Activated CD4-positive, alpha-beta T cell treated with anti-CD3 and anti-CD28 coated beads, Interleukin-2, amount 50 U/mL, for 16 hours (primary cell): Measurements from ENCODE around the gene PLCD4.

Experiments used
- DNase-seq: peaks from one replicate; pipeline ENCODE4 v3.0.0-alpha.2; 2020

PLCD4 gene

DNA sequence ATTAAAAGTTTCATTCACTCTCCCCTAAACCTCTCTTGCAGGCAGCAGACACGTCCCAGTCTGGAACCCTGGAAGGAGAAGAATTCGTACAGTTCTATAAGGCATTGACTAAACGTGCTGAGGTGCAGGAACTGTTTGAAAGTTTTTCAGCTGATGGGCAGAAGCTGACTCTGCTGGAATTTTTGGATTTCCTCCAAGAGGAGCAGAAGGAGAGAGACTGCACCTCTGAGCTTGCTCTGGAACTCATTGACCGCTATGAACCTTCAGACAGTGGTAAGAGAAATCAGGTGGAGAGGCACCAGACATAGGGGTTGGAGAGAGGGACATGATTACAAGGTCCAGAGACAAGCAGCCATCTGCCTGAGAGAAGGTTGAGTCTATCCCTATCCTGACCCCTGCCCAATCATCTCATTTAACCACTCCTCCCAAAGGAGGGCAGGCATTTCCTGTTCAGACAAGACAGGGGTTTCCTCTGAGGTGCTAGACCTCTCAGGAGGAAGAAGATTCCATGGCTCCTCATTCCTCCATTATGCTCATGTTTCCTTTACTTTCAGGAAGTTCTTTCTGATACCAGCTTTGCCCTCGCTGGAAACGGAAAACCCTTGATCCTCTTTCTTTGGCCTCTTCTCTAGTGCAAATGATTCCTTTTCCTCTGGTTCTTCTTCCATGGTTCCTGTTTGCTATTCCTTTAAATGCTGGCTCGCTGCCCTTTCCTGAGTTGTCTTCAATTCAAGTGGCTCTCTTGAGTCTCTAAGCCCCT, 15.1 kb downstream of the PLCD4 start:
- no peak for DNase-seq

GRCh38 chr2:218623366-218623705, 15.6 kb downstream of the PLCD4 start:
- no peak for DNase-seq

DNA sequence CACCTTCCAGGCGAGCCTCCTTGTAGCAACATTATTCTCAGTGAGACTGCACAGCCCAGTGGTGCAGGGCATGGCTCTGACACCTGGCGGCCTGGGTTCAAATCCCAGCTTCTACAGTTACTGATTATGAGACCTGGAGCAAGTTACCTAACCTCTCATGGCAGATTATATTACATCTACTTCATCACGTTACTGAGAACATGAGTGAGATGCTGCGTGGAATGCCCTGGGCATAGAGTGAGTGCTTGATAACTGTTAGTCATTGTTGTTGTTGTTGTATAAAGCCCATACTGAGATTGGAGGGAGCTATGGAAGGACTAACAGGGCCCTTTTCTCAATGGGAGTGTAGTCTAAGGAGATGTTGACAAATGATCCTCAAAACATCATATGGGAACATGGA, 18.7 kb downstream of the PLCD4 start:
- no peak for DNase-seq

- no peak for DNase-seq
These were observed 20.2 kb downstream of the PLCD4 start for GRCh38 chr2:218627939-218628338.

DNA sequence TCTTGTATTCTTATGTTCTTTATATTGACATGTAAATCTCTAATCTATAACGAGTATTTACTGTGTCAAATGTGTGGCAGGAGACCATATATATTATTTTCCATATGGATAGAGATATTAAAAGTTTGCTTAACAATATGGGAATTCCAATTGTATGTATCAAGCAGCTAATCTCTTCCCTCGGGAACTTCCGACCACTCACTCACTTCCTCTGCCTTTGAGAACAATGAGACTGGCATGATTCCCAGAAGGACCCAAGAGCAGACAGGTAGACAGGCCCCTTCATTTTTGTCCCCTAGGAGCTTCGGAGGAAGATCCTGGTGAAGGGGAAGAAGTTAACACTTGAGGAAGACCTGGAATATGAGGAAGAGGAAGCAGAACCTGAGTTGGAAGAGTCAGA, 24.1 kb downstream of the PLCD4 start:
- DNase-seq = no peak

DNA sequence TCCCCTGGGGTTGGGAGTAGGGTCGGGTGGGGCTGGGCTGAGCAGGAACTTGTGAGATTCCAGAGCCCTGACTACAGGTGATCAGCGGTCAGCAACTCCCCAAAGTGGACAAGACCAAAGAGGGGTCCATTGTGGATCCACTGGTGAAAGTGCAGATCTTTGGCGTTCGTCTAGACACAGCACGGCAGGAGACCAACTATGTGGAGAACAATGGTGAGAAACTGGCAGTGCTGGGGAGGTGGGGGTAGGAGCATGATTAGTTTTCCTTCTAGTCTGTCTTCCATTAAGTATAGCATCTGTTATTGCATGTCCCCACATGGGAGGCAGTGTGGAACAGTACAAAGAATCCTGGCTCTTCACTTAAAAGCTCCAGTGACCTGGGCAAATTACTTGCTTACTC, 28.0 kb downstream of the PLCD4 start:
- DNase-seq = no peak

GRCh38 chr2:218638372-218638771, 30.7 kb downstream of the PLCD4 start:
- DNase-seq = no peak

GRCh38 chr2:218642121-218642656, 34.5 kb downstream of the PLCD4 start:
- DNase-seq = no peak

DNA sequence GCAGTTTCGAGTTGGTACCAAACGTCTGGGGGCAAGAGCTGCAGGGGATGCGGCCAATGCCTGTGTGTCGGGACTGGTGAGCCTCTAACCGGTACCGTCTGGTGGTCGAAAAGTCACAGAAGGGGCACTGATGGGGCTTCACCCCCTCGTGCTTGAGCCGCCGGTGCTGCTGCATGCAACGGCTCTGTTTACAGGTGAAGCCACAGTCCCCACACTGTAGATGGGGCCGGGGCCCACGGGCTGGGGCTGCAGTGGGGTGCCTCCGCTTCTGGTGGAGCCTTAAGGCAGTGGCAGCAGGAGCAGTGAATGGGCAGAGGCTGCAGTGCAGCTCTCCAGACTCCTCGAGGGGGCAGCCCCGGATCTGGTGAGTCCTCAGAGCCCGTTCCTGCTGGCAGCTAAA, 35.1 kb downstream of the PLCD4 start:
- DNase-seq = no peak

DNA sequence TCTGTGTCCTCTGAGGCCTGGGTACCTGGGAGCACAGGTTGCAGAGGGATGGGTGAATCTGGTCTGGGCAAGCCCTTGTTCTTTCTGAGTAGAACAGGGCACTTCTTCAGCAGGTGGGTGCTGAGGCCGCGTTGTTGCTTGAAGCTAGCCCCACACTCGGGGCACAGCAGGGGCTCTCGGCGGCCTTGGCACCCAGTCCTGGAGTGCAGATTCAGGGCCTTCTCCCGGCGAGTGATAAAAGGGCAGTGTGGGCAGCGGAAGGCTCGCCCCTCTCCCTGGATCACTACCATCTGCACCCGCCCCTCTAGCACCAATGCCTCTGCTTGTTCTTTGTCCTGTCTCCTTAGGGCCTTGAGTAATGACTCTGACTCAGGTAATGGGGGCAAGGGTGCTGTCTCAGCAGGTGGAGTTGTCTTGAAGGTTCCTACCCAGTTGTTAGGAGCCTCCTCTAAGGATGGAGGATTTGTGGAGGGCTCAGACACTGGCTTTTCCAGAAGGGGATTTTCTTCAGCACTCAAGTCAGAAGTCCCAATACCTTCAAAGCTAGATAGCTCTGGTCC, 36.1 kb downstream of the PLCD4 start:
- DNase-seq = no peak

DNA sequence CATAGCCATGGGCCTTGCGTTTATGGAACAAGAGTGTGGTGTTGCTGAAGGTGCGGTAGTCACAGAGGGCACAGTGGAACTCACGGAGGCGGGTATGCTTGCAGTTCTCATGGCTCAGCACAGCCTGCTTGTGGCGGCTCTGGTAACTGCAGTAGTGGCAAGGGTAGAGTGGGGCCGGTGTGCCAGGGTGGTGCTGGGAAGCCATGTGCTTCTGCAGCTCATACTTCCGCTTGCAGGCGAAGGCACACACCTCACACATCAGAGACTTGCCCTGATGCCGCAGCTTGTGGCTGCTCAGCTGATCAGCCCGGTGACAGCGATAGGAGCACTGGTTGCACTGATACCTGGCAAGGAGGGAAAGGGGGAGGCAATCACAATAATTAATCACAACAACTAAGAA, 37.0 kb downstream of the PLCD4 start:
- DNase-seq = no peak

DNA sequence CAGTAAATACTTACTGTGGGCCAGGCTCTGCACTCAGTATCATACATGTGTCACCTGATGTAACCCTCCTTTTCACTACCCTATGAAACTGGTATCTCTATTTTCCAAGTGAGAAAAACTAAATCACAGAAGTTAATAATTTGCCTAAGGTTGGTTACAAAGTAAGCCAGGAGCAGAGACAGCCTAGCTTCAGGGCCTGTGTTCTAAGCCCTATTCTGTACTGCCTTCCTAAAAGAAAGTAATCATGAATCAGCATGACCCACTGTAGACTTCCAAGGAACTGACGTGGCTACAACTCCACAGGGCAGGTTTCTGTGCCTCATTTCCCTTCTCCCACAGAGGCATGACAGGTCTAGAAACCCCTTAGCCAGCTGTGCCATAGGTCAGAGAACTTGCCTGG, 37.4 kb downstream of the PLCD4 start:
- DNase-seq = no peak

GRCh38 chr2:218648088-218648786, 40.5 kb downstream of the PLCD4 start:
- peak; percentile 56 for DNase-seq

DNA sequence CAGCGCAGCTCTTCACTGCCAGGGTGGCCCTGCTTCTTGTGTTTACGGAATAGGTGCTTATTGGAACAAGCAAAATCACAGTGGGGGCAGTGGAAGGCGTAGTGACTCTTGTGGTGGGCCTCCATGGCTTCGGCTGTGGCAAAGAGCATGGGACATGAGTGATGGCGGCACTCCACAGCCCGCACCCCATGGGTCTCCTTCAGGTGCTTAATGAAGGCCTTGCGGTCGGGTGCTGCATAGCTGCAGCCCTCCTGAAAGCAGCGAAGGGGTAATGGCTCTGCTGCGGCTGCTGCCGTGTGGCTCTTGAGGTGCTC, 41.0 kb downstream of the PLCD4 start:
- DNase-seq = no peak

- no peak for DNase-seq
These were observed 48.1 kb downstream of the PLCD4 start for GRCh38 chr2:218655751-218656150.

GRCh38 chr2:218658671-218659257, 51.1 kb downstream of the PLCD4 start:
- DNase-seq = peak; percentile 54

DNA sequence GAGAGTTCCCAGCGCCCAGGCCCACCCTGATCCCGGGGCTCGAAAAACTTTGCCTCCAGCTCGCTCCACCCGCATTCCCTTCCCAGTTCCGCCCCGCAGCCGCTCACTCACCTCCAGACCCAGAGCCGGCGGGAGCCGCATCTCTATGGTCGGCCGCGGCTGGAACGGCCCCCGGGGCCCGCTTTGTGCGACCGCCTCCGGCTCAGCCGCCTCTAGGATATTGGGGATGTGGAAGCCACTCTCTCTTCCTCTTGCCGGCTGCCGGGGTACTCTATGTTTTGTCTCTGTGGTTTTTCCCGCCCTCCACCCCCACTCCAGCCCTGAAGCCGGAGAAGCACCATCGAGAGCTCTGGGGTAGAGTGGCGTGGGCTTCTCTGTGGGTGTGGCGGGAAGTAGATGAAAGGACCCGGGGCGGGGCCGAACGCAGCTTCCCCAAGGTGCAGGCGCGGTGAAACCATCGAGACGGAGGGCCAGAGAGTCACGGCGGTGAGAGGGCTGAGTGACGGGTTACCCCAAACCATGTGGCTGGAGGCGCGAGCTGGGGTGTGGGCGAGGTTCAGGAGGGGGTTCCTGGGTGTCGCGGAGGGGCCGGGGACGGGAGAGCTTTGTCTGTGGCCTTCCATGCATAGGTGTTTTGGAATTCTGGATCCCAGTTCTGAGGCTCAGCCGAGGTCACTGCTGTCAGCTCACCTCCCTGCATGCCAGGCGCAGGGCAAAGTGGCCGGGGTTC, 51.7 kb downstream of the PLCD4 start, which contains the start of the genes BCS1L and ZNF142:
TSS of gene BCS1L (plus strand) at position 426 of the 730 bp plus-strand sequence. CDS start 1,305 bp downstream, outside the sequence.
TSS of gene ZNF142 (minus strand) at position 366 of the 730 bp plus-strand sequence. CDS start 3,194 bp downstream, outside the sequence.
- peak; percentile 97 for DNase-seq

DNA sequence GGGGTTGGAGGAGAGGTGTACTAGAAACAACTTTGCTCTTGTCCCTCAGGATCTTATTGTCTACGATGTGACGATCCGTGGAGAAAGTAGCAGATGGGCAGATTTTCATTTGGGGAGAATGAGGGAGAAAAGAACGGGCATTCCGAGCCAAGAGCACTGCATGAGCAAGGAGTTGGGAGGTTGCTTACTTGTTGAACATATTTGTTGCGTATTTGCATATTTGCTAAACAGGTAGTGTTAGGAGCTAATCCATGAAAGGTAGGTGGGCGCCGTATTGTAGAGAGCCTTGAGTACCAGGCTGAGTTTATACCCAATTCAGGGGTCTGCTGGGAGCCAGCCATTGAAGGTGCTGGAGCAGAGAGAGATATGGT, 52.3 kb downstream of the PLCD4 start:
- DNase-seq = no peak

DNA sequence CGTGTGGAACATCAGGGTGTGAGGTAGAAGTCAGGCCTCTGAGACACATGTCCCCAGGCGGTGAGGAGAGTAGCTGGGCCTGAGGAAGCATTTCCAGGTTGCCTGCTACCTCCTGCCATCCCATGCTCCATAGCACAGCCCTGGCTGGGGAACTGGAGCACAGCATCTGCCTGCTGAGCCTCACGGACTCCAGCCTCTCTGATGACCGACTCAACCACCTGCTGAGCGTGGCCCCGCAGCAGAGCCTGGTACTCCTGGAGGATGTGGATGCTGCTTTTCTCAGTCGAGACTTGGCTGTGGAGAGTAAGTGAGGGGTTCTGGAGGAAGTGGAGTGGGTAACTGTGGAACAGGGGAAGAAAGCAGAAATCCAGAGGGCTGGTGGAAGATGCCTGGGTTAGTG, 54.7 kb downstream of the PLCD4 start:
- no peak for DNase-seq

- no peak for DNase-seq
These were observed 55.1 kb downstream of the PLCD4 start for GRCh38 chr2:218662827-218663226.

GRCh38 chr2:218663901-218664300, 56.2 kb downstream of the PLCD4 start:
- no peak for DNase-seq

DNA sequence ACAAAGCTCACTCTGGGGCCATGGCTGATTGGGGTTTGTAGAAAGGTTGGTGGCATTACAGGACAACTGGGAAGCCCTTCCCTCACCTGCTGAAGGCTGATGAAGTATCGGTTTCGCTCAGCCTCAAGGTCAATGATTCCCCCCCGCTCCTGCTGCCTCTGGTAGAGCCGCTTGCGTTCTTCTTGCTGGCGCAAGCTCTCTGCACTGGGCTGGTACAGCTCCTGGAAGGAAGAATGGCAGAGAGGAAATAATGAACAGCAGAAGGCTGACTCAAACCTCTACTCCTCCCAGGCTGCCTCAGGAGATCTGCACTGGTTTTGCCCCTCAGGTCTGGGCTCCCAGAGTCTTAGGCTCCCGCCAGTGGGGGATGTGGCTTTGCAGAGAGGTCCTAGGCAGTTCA, 57.0 kb downstream of the PLCD4 start:
- no peak for DNase-seq

DNA sequence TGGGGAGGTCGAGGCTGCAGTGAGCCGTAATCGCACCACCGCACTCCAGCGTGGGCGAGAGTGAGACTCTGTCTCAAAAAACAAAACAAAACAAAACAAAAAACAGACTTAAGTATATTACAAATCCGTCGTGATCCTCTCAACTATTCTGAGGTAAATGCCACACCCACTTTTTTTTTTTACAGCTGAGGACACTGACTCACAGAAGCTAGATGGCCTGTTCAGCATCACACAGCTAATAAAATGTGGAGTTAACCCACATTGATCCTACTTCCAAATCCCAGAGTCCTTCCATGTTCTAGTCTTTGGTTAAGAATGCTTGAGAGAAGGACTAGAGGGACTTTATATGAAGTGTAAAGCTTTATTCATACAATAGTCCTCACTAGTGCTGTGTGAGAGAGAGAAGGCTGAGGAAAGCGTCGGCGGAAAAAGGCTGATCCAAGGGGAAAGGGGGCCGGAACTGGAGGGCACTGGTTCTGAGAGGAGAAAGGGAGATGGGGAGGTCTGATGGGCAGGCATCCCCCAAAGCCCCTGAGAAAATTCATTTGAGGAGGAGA, 63.5 kb downstream of the PLCD4 start:
- no peak for DNase-seq
